Measurements from ENCODE around the gene FLACC1.
"Not testable (repeated sequence)": the region's sequence is repeated elsewhere in the genome, so short reads cannot be mapped to it uniquely, and the experiment has no call there.

Gene FLACC1

GRCh38 chr2:201254081-201254730 lies 102.9 kb downstream of the FLACC1 start:
- no peaks in the 10 kb centered on the region for H3K27me3 ChIP-seq (ENCODE audit: insufficient read depth, insufficient read length)
- H3K4me3 ChIP-seq (ENCODE audit: insufficient read length, low read depth) = no peak overlapping the region
- DNase-seq (ENCODE audit: low read depth, low spot score) = peak; percentile 43
- no peaks in the 10 kb centered on the region for H3K36me3 ChIP-seq (ENCODE audit: insufficient read depth, insufficient read length, low read length)
- no peak overlapping the region for H3K9ac ChIP-seq (ENCODE audit: insufficient read length, low read depth)
- H3K4me1 ChIP-seq (ENCODE audit: insufficient read depth, insufficient read length) = peaks cover 3% of the 10 kb centered on the region
- no peaks in the 10 kb centered on the region for H3K9me3 ChIP-seq (ENCODE audit: insufficient read depth, low read length)
- TF ChIP-seq ZNF274 (IDR thresholded peaks at IDR 0.05; ENCODE audit: low read depth, low read length) = no peak
- TF ChIP-seq YY1 (IDR thresholded peaks at IDR 0.05; ENCODE audit: insufficient read depth, insufficient read length) = no peak
- no peak for TF ChIP-seq SUZ12 (IDR thresholded peaks at IDR 0.05; ENCODE audit: extremely low read depth, insufficient read depth, insufficient read length)

GRCh38 chr2:201250741-201251140 lies 106.4 kb downstream of the FLACC1 start:
- no peak for DNase-seq (ENCODE audit: low read depth, low spot score)
- H3K4me3 ChIP-seq (ENCODE audit: insufficient read length, low read depth) = no peak overlapping the region
- H3K36me3 ChIP-seq (ENCODE audit: insufficient read depth, insufficient read length, low read length) = no peaks in the 10 kb centered on the region
- H3K4me1 ChIP-seq (ENCODE audit: insufficient read depth, insufficient read length) = peaks cover 3% of the 10 kb centered on the region
- no peak overlapping the region for H3K9ac ChIP-seq (ENCODE audit: insufficient read length, low read depth)
- no peaks in the 10 kb centered on the region for H3K9me3 ChIP-seq (ENCODE audit: insufficient read depth, low read length)
- no peaks in the 10 kb centered on the region for H3K27me3 ChIP-seq (ENCODE audit: insufficient read depth, insufficient read length)
- TF ChIP-seq ZNF274 (IDR thresholded peaks at IDR 0.05; ENCODE audit: low read depth, low read length) (no peak), YY1 (IDR thresholded peaks at IDR 0.05; ENCODE audit: insufficient read depth, insufficient read length) (no peak), SUZ12 (IDR thresholded peaks at IDR 0.05; ENCODE audit: extremely low read depth, insufficient read depth, insufficient read length) (no peak)

GRCh38 chr2:201249889-201250288 lies 107.3 kb downstream of the FLACC1 start:
- Histone ChIP-seq H3K4me3 (ENCODE audit: insufficient read length, low read depth) (no peak overlapping the region), H3K9ac (ENCODE audit: insufficient read length, low read depth) (no peak overlapping the region), H3K27me3 (ENCODE audit: insufficient read depth, insufficient read length) (no peaks in the 10 kb centered on the region), H3K9me3 (ENCODE audit: insufficient read depth, low read length) (no peaks in the 10 kb centered on the region), H3K4me1 (ENCODE audit: insufficient read depth, insufficient read length) (peaks cover 3% of the 10 kb centered on the region), H3K36me3 (ENCODE audit: insufficient read depth, insufficient read length, low read length) (no peaks in the 10 kb centered on the region)
- TF ChIP-seq YY1 (IDR thresholded peaks at IDR 0.05; ENCODE audit: insufficient read depth, insufficient read length) (no peak), ZNF274 (IDR thresholded peaks at IDR 0.05; ENCODE audit: low read depth, low read length) (no peak), SUZ12 (IDR thresholded peaks at IDR 0.05; ENCODE audit: extremely low read depth, insufficient read depth, insufficient read length) (no peak)
- no peak for DNase-seq (ENCODE audit: low read depth, low spot score)

GRCh38 chr2:201248288-201248844 lies 108.8 kb downstream of the FLACC1 start:
- Histone ChIP-seq H3K4me3 (ENCODE audit: insufficient read length, low read depth) (no peak overlapping the region), H3K36me3 (ENCODE audit: insufficient read depth, insufficient read length, low read length) (no peaks in the 10 kb centered on the region), H3K9me3 (ENCODE audit: insufficient read depth, low read length) (no peaks in the 10 kb centered on the region), H3K27me3 (ENCODE audit: insufficient read depth, insufficient read length) (no peaks in the 10 kb centered on the region), H3K4me1 (ENCODE audit: insufficient read depth, insufficient read length) (no peaks in the 10 kb centered on the region), H3K9ac (ENCODE audit: insufficient read length, low read depth) (no peak overlapping the region)
- TF ChIP-seq YY1 (IDR thresholded peaks at IDR 0.05; ENCODE audit: insufficient read depth, insufficient read length) = no peak
- no peak for TF ChIP-seq SUZ12 (IDR thresholded peaks at IDR 0.05; ENCODE audit: extremely low read depth, insufficient read depth, insufficient read length)
- no peak for TF ChIP-seq ZNF274 (IDR thresholded peaks at IDR 0.05; ENCODE audit: low read depth, low read length)
- DNase-seq (ENCODE audit: low read depth, low spot score) = no peak

GRCh38 chr2:201246280-201246679 lies 110.9 kb downstream of the FLACC1 start:
- DNase-seq (ENCODE audit: low read depth, low spot score) = no peak
- Histone ChIP-seq H3K9me3 (ENCODE audit: insufficient read depth, low read length) (no peaks in the 10 kb centered on the region), H3K9ac (ENCODE audit: insufficient read length, low read depth) (no peak overlapping the region), H3K4me3 (ENCODE audit: insufficient read length, low read depth) (no peak overlapping the region), H3K27me3 (ENCODE audit: insufficient read depth, insufficient read length) (no peaks in the 10 kb centered on the region), H3K36me3 (ENCODE audit: insufficient read depth, insufficient read length, low read length) (no peaks in the 10 kb centered on the region), H3K4me1 (ENCODE audit: insufficient read depth, insufficient read length) (no peaks in the 10 kb centered on the region)
- TF ChIP-seq YY1 (IDR thresholded peaks at IDR 0.05; ENCODE audit: insufficient read depth, insufficient read length) = no peak
- TF ChIP-seq SUZ12 (IDR thresholded peaks at IDR 0.05; ENCODE audit: extremely low read depth, insufficient read depth, insufficient read length) = no peak
- no peak for TF ChIP-seq ZNF274 (IDR thresholded peaks at IDR 0.05; ENCODE audit: low read depth, low read length)

DNA sequence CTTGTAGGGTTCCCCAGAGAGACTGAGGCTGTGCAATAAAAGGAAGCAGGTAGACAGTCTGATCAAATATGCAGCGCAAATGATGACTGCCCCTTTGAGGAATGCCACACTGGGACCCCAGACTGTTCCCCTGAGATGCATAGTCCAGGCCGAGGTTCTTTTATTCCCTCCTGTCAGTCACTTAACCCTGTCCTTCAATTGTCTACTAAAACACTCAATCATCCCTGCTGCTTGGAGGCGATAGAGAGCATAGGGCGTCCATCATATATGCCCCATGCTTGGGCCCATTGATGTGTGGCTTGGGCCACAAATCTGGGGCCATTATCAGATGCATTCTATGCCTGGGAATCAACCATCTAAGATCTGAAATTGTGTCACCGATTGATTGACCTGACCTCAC lies 112.3 kb downstream of the FLACC1 start:
- Histone ChIP-seq H3K9ac (ENCODE audit: insufficient read length, low read depth) (no peak overlapping the region), H3K27me3 (ENCODE audit: insufficient read depth, insufficient read length) (no peaks in the 10 kb centered on the region), H3K36me3 (ENCODE audit: insufficient read depth, insufficient read length, low read length) (no peaks in the 10 kb centered on the region), H3K9me3 (ENCODE audit: insufficient read depth, low read length) (0 out of 2 replicates have a peak, but pooled peaks cover 2% of the 10 kb centered on the region), H3K4me3 (ENCODE audit: insufficient read length, low read depth) (no peak overlapping the region), H3K4me1 (ENCODE audit: insufficient read depth, insufficient read length) (no peaks in the 10 kb centered on the region)
- no peak for TF ChIP-seq SUZ12 (IDR thresholded peaks at IDR 0.05; ENCODE audit: extremely low read depth, insufficient read depth, insufficient read length)
- TF ChIP-seq ZNF274 (IDR thresholded peaks at IDR 0.05; ENCODE audit: low read depth, low read length) = no peak
- DNase-seq (ENCODE audit: low read depth, low spot score) = no peak

GRCh38 chr2:201242571-201243277 lies 114.4 kb downstream of the FLACC1 start:
- Histone ChIP-seq H3K9me3 (ENCODE audit: insufficient read depth, low read length) (peaks cover 7% of the 10 kb centered on the region; the same call in 1 of the 2 replicates), H3K9ac (ENCODE audit: insufficient read length, low read depth) (no peak overlapping the region), H3K27me3 (ENCODE audit: insufficient read depth, insufficient read length) (no peaks in the 10 kb centered on the region), H3K36me3 (ENCODE audit: insufficient read depth, insufficient read length, low read length) (no peaks in the 10 kb centered on the region), H3K4me3 (ENCODE audit: insufficient read length, low read depth) (no peak overlapping the region), H3K4me1 (ENCODE audit: insufficient read depth, insufficient read length) (no peaks in the 10 kb centered on the region)
- no peak for TF ChIP-seq ZNF274 (IDR thresholded peaks at IDR 0.05; ENCODE audit: low read depth, low read length)
- TF ChIP-seq YY1 (IDR thresholded peaks at IDR 0.05; ENCODE audit: insufficient read depth, insufficient read length) = no peak
- TF ChIP-seq SUZ12 (IDR thresholded peaks at IDR 0.05; ENCODE audit: extremely low read depth, insufficient read depth, insufficient read length) = no peak
- no peak for DNase-seq (ENCODE audit: low read depth, low spot score)

DNA sequence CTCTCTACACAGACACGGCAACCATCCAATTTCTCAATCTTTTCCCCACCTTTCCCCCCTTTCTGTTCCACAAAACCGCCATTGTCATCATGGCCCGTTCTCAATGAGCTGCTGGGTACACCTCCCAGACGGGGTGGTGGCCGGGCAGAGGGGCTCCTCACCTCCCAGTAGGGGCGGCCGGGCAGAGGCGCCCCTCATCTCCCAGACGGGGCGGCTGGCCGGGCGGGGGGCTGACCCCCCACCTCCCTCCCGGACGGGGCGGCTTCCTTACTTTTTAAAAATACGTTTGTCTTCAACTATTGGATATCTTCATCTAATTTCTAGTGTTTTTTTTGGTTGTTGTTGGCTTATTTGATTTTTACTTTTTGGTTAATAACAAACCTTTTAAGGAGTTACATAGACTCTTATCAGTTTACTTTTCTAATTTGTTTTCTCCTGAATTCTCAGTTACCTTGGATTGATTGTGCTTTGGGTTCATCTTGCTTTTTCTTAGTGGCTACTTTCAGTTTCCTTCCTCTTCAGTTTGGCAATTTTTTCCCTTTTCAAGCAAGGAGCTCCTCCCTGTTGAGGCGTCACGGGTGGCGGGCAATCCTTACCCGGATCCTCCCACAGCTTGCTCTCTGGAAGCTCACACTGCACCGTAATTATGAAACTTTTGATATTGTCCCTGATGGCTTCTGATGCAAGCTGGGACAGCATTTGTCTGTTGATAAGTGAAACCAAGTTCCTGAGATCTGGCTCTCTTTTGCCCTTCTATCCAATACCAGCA lies 117.8 kb downstream of the FLACC1 start:
- H3K9ac ChIP-seq (ENCODE audit: insufficient read length, low read depth); H3K36me3 ChIP-seq (ENCODE audit: insufficient read depth, insufficient read length, low read length); H3K4me1 ChIP-seq (ENCODE audit: insufficient read depth, insufficient read length); H3K9me3 ChIP-seq (ENCODE audit: insufficient read depth, low read length); H3K4me3 ChIP-seq (ENCODE audit: insufficient read length, low read depth); H3K27me3 ChIP-seq (ENCODE audit: insufficient read depth, insufficient read length); DNase-seq (ENCODE audit: low read depth, low spot score): not testable (repeated sequence)

All from NT2/D1 (cell line).